Glomerular visceral epithelial cell (primary cell): ENCODE measurements around the gene PAGR1.
"Not testable (repeated sequence)": the region's sequence is repeated elsewhere in the genome, so short reads cannot be mapped to it uniquely, and the experiment has no call there.

ENCODE experiments used
- DNase-seq: peaks from one replicate; pipeline ENCODE4 v3.0.0-alpha.2; 2016; ENCODE audit errors: extremely low spot score

Gene PAGR1

GRCh38 chr16:29864205-29864604 is 48.3 kb downstream of the PAGR1 start:
- no peak for DNase-seq

GRCh38 chr16:29868396-29869009 is 52.6 kb downstream of the PAGR1 start:
- DNase-seq, result no peak

GRCh38 chr16:29869067-29869466 is 53.1 kb downstream of the PAGR1 start:
- not testable (repeated sequence) for DNase-seq
